ENCODE data around the gene HOTAIR. TPM values are rescaled to one million over a fixed set of nuclear protein-coding genes. Genes with fewer than 3 reads are reported as not detected.

HOTAIR gene
- total and polyA plus RNA-seq, 7 donors, result 0.23 to 0.53 (median 0.25) TPM; not detected in 4

GRCh38 chr12:53976172-53976822 is 1.5 kb upstream of the HOTAIR start:
- WGBS, 3 donors, result 30 to 46% (median 43%) methylated on average over 21 of the region's 21 CpGs
- H3K27ac ChIP-seq, result peak overlapping the region; percentile 71
- peaks cover 0 to 58% (median 30%) of the 10 kb centered on the region in 3 donors for H3K27me3 ChIP-seq (ENCODE audit: insufficient read depth in 3 of 3, low read length in 2 of 3)
- no peak for TF ChIP-seq CTCF (IDR thresholded peaks at IDR 0.05)
- H3K4me3 ChIP-seq, result peak overlapping the region; percentile 69
- intact Hi-C loops (cut with DNase I), result loop anchor here in 1 of 2 donors (1.0 kb wide), 1 partner anchor 44 kb away; no protein-coding TSS in a partner anchor
- DNase-seq (peak in 1 of 2 donors; percentile 57), ATAC-seq (peak in 2 of 4 donors; percentile 29 to 35)
- H3K36me3 ChIP-seq (ENCODE audit: insufficient read depth in 1 of 2, low read depth in 1 of 2), result no peaks in the 10 kb centered on the region
- H3K4me1 ChIP-seq, result peaks cover 5% of the 10 kb centered on the region
- no peaks in the 10 kb centered on the region for H3K9me3 ChIP-seq

DNA sequence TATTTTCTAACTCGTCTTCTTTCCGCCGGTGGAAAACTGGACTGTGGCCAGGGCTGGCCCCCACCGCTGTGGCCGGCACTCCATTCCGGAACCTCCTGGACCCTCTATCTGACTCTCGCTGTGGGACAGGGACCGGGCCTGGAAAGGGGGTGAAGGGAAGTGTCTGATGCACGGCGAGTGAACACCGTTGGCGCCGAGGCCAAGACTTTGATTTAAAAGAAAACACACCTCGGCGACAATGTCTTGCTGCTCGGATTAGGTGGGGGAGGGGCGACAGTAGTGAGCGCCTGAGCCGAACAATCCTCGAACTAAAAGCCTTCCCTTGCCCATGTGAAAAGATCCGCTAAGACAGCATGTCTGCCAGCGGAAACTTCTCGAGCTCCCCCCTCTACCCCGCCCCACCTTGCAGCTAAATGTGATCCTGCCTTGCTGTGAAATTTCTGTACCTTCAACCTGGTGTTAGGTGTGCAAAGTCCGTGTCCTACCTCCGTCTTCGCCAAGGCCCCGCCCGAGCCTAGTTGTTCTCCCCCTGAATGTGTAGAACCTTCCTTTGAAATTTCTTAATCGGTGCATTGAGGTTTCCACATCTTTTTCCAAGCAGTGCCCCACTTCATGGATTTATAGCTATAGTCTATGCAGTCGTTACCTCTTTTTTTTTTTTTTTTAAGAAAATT is 862 bp upstream of the HOTAIR start:
- peaks cover 5% of the 10 kb centered on the region for H3K4me1 ChIP-seq
- intact Hi-C loops (cut with DNase I), result loop anchor here in 1 of 2 donors (1.0 kb wide), 1 partner anchor 45 kb away; no protein-coding TSS in a partner anchor
- H3K27me3 ChIP-seq (ENCODE audit: insufficient read depth in 3 of 3, low read length in 2 of 3), result peaks cover 0 to 64% (median 32%) of the 10 kb centered on the region in 3 donors
- no peak for TF ChIP-seq CTCF (IDR thresholded peaks at IDR 0.05)
- no peak for ATAC-seq
- H3K9me3 ChIP-seq, result no peaks in the 10 kb centered on the region
- 30 to 34% (median 31%) methylated on average over 31 of the region's 31 CpGs for WGBS, 3 donors
- peak overlapping the region; percentile 69 for H3K4me3 ChIP-seq
- H3K36me3 ChIP-seq (ENCODE audit: insufficient read depth in 1 of 2, low read depth in 1 of 2), result no peaks in the 10 kb centered on the region
- peak overlapping the region; percentile 71 for H3K27ac ChIP-seq
- DNase-seq, result peak in 1 of 2 donors; percentile 53

DNA sequence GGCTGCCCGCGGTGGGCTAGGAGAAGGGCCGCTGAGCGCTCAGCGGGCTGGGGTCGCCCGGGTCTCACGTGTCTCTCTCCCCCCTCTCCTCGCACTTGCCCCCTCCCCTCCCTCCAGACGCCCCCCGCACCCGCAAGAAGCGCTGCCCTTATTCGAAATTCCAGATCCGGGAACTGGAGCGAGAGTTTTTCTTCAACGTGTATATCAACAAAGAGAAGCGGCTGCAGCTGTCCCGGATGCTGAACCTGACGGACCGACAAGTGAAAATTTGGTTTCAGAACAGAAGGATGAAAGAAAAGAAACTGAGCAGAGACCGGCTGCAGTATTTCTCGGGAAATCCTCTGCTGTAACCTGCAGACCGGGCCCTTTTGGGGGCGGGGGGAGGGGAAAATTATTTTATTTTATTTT is 314 bp upstream of the HOTAIR start:
- Histone ChIP-seq H3K36me3 (ENCODE audit: insufficient read depth in 1 of 2, low read depth in 1 of 2) (no peaks in the 10 kb centered on the region), H3K4me1 (peaks cover 5% of the 10 kb centered on the region), H3K9me3 (no peaks in the 10 kb centered on the region), H3K27ac (peak overlapping the region; percentile 71), H3K27me3 (ENCODE audit: insufficient read depth in 3 of 3, low read length in 2 of 3) (peaks cover 0 to 69% (median 33%) of the 10 kb centered on the region in 3 donors), H3K4me3 (peak overlapping the region; percentile 69)
- intact Hi-C loops (cut with DNase I), result no loop called here
- WGBS, 3 donors, result 1 to 4% (median 1%) methylated on average over 18 to 25 of the region's 25 CpGs
- TF ChIP-seq CTCF (IDR thresholded peaks at IDR 0.05), result no peak
- ATAC-seq (peak in 2 of 4 donors; percentile 6 to 10), DNase-seq (no peak)

- ATAC-seq, result peak in 3 of 4 donors; percentile 53 to 65 (median 59)
- intact Hi-C loops (cut with DNase I), result no loop called here
Observed at GRCh38 chr12:53973236-53974042, 1.3 kb downstream of the HOTAIR start.

More at GRCh38 chr12:53973236-53974042, 1.3 kb downstream of the HOTAIR start:
- DNase-seq, result peak in 1 of 2 donors; percentile 73
- WGBS, 3 donors, result 2 to 3% (median 3%) methylated on average over 67 to 71 of the region's 71 CpGs
- Histone ChIP-seq H3K4me1 (peaks cover 5% of the 10 kb centered on the region), H3K36me3 (ENCODE audit: insufficient read depth in 1 of 2, low read depth in 1 of 2) (no peaks in the 10 kb centered on the region), H3K9me3 (no peaks in the 10 kb centered on the region), H3K4me3 (peak overlapping the region; percentile 69), H3K27me3 (ENCODE audit: insufficient read depth in 3 of 3, low read length in 2 of 3) (peaks cover 0 to 75% (median 27%) of the 10 kb centered on the region in 3 donors), H3K27ac (peak overlapping the region; percentile 71)
- no peak for TF ChIP-seq CTCF (IDR thresholded peaks at IDR 0.05)

Measured in psoas muscle (tissue), 8 donors.